NB4 (cell line): ENCODE results near the gene SULF2.

Experiments
- MAX ChIP-seq: IDR thresholded peaks from 2 replicates; pipeline ENCODE4 v1.6.1; 2011; ENCODE audit warnings: low read depth, low read length
- POLR2A ChIP-seq: IDR thresholded peaks from 2 replicates; pipeline ENCODE4 v1.6.1; 2011; ENCODE audit warnings: mild to moderate bottlenecking; ENCODE audit not compliant: insufficient read length; ENCODE audit errors: extremely low read depth
- TF ChIP-seq, protein P1 (sequence below): IDR thresholded peaks from one replicate; pipeline ENCODE4 v1.5.1; 2012; ENCODE audit warnings: low read depth, low read length

DNA sequence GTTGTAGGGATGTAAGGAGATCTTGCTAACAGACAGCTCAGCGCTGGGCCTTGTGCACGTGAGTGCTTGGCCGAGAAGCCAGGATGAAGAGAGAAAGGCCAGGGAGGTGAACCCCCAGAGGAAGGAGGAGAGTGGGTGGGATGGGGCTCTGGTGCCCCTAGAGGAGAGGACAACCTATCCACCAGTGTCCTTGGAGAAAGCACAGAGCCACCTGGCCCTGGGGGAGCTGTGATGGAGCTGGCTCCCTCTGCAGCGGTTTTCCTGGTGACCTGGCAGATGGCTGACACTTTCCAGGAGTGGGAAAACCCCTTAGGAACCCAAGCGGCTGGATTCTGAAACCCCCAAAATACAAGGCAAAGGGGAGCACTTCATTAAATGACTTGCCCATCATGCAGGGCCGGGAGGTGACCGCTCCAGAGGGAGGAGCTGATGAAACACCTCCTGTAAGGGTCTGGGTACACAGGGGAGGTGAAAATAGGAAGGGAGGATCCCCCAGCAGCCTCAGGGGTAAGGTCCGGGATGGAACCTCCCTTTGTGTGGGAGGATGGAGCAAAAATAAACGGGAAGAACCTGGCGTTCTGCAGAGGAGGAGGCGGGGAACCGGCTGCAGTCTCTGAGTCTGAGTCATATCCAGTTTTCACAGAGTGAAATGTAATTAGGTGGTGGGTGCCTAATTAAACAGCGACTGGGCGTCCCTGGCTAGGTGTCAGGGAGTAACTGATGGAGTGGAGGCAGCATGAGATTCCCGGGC, 80.4 kb downstream of the SULF2 start:
- TF ChIP-seq, protein P1, sequence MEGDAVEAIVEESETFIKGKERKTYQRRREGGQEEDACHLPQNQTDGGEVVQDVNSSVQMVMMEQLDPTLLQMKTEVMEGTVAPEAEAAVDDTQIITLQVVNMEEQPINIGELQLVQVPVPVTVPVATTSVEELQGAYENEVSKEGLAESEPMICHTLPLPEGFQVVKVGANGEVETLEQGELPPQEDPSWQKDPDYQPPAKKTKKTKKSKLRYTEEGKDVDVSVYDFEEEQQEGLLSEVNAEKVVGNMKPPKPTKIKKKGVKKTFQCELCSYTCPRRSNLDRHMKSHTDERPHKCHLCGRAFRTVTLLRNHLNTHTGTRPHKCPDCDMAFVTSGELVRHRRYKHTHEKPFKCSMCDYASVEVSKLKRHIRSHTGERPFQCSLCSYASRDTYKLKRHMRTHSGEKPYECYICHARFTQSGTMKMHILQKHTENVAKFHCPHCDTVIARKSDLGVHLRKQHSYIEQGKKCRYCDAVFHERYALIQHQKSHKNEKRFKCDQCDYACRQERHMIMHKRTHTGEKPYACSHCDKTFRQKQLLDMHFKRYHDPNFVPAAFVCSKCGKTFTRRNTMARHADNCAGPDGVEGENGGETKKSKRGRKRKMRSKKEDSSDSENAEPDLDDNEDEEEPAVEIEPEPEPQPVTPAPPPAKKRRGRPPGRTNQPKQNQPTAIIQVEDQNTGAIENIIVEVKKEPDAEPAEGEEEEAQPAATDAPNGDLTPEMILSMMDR = peak; percentile 19
- TF ChIP-seq POLR2A (no peak), MAX (no peak)
